IMR-90 (cell line): ENCODE results near the gene STMN3. TPM values are rescaled to one million over a fixed set of nuclear protein-coding genes. Genes with fewer than 3 reads are reported as not detected.
A peak's percentile ranks its signal among the peaks of the same experiment; 100 is the strongest.

Experiments
- ATAC-seq: fragments of 200-7000 bp; cut with Tn5 transposase; 2 replicates; pipeline ENCODE4 v1.9.1; 2020; ENCODE audit warnings: low read depth, mild to moderate bottlenecking, moderate library complexity
- BruUV-seq: library from RNA; stranded (reverse); fragments of 400-500 nt; replicated peaks from 2 replicates; lab custom pipeline; 2021; lab: Mats Ljungman, UMichigan
- CTCF ChIA-PET: fragments of 300-600 bp; formaldehyde crosslinking; extraction: SDS; loops from one replicate; lab custom pipeline; 2021; ENCODE audit warnings: antibody characterized with exemption; lab: Yijun Ruan, JAX
- POLR2A ChIA-PET: fragments of 300-600 bp; sonication (Branson Sonifier 250); formaldehyde crosslinking; loops from one replicate; lab custom pipeline; 2022; ENCODE audit warnings: antibody characterized with exemption; ENCODE audit not compliant: unreplicated experiment; lab: Charles Lee
- DNase-seq: peaks from one replicate; pipeline ENCODE4 v3.0.0; 2013
- H2AFZ ChIP-seq: replicated peaks from 2 replicates; pipeline ENCODE3; 2013; ENCODE audit warnings: low read length, mild to moderate bottlenecking; ENCODE audit not compliant: poor library complexity
- H2AK5ac ChIP-seq: 2 replicates; pipeline ENCODE4 v1.6.1; 2013; ENCODE audit warnings: low read depth, low read length, inconsistent platforms
- H2AK9ac ChIP-seq: replicated peaks from 2 replicates; pipeline ENCODE3; 2013; ENCODE audit warnings: mild to moderate bottlenecking, low read depth, low read length, moderate library complexity; ENCODE audit not compliant: poor library complexity
- H2BK120ac ChIP-seq: 2 replicates; pipeline ENCODE4 v1.6.1; 2013; ENCODE audit warnings: low read depth, low read length, inconsistent platforms
- H2BK15ac ChIP-seq: 3 replicates; pipeline ENCODE4 v1.6.1; 2013; ENCODE audit warnings: low read depth, low read length, inconsistent platforms
- H2BK20ac ChIP-seq: 2 replicates; pipeline ENCODE4 v1.6.1; 2013; ENCODE audit warnings: low read depth, mild to moderate bottlenecking, inconsistent platforms, low read length, moderate library complexity
- H2BK5ac ChIP-seq: 2 replicates; pipeline ENCODE4 v1.6.1; 2013; ENCODE audit warnings: mild to moderate bottlenecking, low read depth, low read length, inconsistent platforms; ENCODE audit not compliant: poor library complexity, severe bottlenecking
- H3K14ac ChIP-seq: replicated peaks from 2 replicates; pipeline ENCODE4 v1.6.1; 2013; ENCODE audit warnings: low read depth, low read length, inconsistent platforms
- H3K18ac ChIP-seq: 2 replicates; pipeline ENCODE4 v1.6.1; 2013; ENCODE audit warnings: low read depth, low read length, control low read depth
- H3K23ac ChIP-seq: 2 replicates; pipeline ENCODE4 v1.6.1; 2013; ENCODE audit warnings: low read depth, low read length, inconsistent platforms
- H3K27ac ChIP-seq: 2 replicates; pipeline ENCODE4 v1.5.1; 2013; ENCODE audit warnings: mild to moderate bottlenecking, control low read depth, low read length; ENCODE audit not compliant: insufficient read depth
- H3K27me3 ChIP-seq: 2 replicates; pipeline ENCODE4 v1.6.1; 2013; ENCODE audit warnings: low read length; ENCODE audit not compliant: control insufficient read depth, insufficient read depth
- H3K36me3 ChIP-seq: 2 replicates; pipeline ENCODE4 v1.6.1; 2013; ENCODE audit warnings: low read length, mixed read lengths; ENCODE audit not compliant: control insufficient read depth, insufficient read depth
- H3K4ac ChIP-seq: 2 replicates; pipeline ENCODE4 v1.6.1; 2013; ENCODE audit warnings: low read depth, low read length, inconsistent platforms
- H3K4me1 ChIP-seq: 2 replicates; pipeline ENCODE4 v1.6.1; 2013; ENCODE audit warnings: low read length, mixed read lengths; ENCODE audit not compliant: control insufficient read depth, insufficient read depth
- H3K4me2 ChIP-seq: 2 replicates; pipeline ENCODE4 v1.6.1; 2013; ENCODE audit warnings: low read depth, mild to moderate bottlenecking, control low read depth, low read length, moderate library complexity
- H3K4me3 ChIP-seq: 2 replicates; pipeline ENCODE4 v1.5.1; 2013; ENCODE audit warnings: low read depth, mild to moderate bottlenecking, control low read depth, low read length, moderate library complexity; ENCODE audit not compliant: insufficient read depth
- H3K56ac ChIP-seq: 2 replicates; pipeline ENCODE4 v1.6.1; 2013; ENCODE audit warnings: low read length, inconsistent platforms; ENCODE audit not compliant: insufficient read depth; ENCODE audit errors: extremely low read depth
- H3K79me1 ChIP-seq, 2 experiments: 2 replicates each; pipeline ENCODE4 v1.6.1; 2013; ENCODE audit warnings: low read length in 2 of 2, inconsistent platforms in 1 of 2, low read depth in 1 of 2
- H3K9ac ChIP-seq: 2 replicates; pipeline ENCODE4 v1.6.1; 2013; ENCODE audit warnings: low read depth, low read length, control low read depth
- H3K9me1 ChIP-seq: 2 replicates; pipeline ENCODE4 v1.6.1; 2013; ENCODE audit warnings: low read length, inconsistent platforms; ENCODE audit not compliant: insufficient read depth
- H3K9me3 ChIP-seq: 2 replicates; pipeline ENCODE4 v1.6.1; 2013; ENCODE audit warnings: low read length; ENCODE audit not compliant: control insufficient read depth, insufficient read depth
- H4K20me1 ChIP-seq: 2 replicates; pipeline ENCODE4 v1.6.1; 2013; ENCODE audit warnings: low read length, inconsistent platforms; ENCODE audit not compliant: insufficient read depth
- H4K5ac ChIP-seq: 2 replicates; pipeline ENCODE4 v1.6.1; 2013; ENCODE audit warnings: mild to moderate bottlenecking, low read depth, low read length, control low read depth
- H4K8ac ChIP-seq, 2 experiments: 2 replicates each; pipeline ENCODE4 v1.6.1; 2013; ENCODE audit warnings: low read depth in 2 of 2, low read length in 2 of 2, control low read depth in 1 of 2, inconsistent platforms in 1 of 2
- H4K91ac ChIP-seq: 2 replicates; pipeline ENCODE4 v1.6.1; 2013; ENCODE audit warnings: low read depth, low read length, inconsistent platforms; ENCODE audit not compliant: insufficient read depth
- BHLHE40 ChIP-seq: fragments of 150-350 bp; IDR thresholded peaks from 2 replicates; pipeline ENCODE4 v1.6.1; 2016; ENCODE audit warnings: mild to moderate bottlenecking, low read depth, low read length
- CEBPB ChIP-seq: IDR thresholded peaks from 2 replicates; pipeline ENCODE4 v1.6.1; 2012; ENCODE audit warnings: low read depth, low read length, improper control_type of control experiment
- CHD1 ChIP-seq: IDR thresholded peaks from 2 replicates; pipeline ENCODE4 v1.6.1; 2012; ENCODE audit warnings: low read depth, low read length, improper control_type of control experiment
- FOS ChIP-seq: fragments of 150-350 bp; IDR thresholded peaks from 2 replicates; pipeline ENCODE4 v1.6.1; 2016; ENCODE audit warnings: low read depth, low read length
- MAFK ChIP-seq: IDR thresholded peaks from 2 replicates; pipeline ENCODE4 v1.6.1; 2012; ENCODE audit warnings: low read depth, low read length, improper control_type of control experiment
- NFE2L2 ChIP-seq: fragments of 150-350 bp; IDR thresholded peaks from 2 replicates; pipeline ENCODE4 v1.6.1; 2016; ENCODE audit warnings: low read depth, mild to moderate bottlenecking, low read length
- POLR2A ChIP-seq: IDR thresholded peaks from 2 replicates; pipeline ENCODE4 v1.6.1; 2012; ENCODE audit warnings: mild to moderate bottlenecking, low read depth, low read length
- RFX5 ChIP-seq: IDR thresholded peaks from 2 replicates; pipeline ENCODE4 v1.8.0; 2012; ENCODE audit warnings: low read depth, mild to moderate bottlenecking, low read length, moderate library complexity
- SMC3 ChIP-seq: fragments of 150-350 bp; IDR thresholded peaks from 2 replicates; pipeline ENCODE4 v1.6.1; 2016; ENCODE audit warnings: low read depth, mild to moderate bottlenecking, antibody characterized with exemption, low read length, moderate library complexity
- WGBS, 2 experiments: methylation state at CpG; one replicate each; pipeline versions ENCODE4 v1.1.5 to v1.1.7; 2013; ENCODE audit warnings: missing lambda C conversion rate in 2 of 2; ENCODE audit not compliant: insufficient read length in 1 of 2; ENCODE audit errors: extremely low coverage in 2 of 2; 5-methylcytosine and 5-hydroxymethylcytosine counted together
- dilution Hi-C: fragments of 300-500 bp; cut with HindIII; formaldehyde crosslinking; loops from one replicate; pipeline ENCODE4 v1.14.3; 2018; ENCODE audit warnings: low sequenced_read_pairs; ENCODE audit not compliant: unreplicated experiment
- in situ Hi-C: fragments of 300-500 bp; cut with MboI; formaldehyde crosslinking; loops from 3 replicates; pipeline ENCODE4 v1.14.3; 2019; ENCODE audit warnings: low sequenced_read_pairs, inconsistent platforms, mixed read lengths
- intact Hi-C: fragments of 100-400 bp; cut with micrococcal nuclease; formaldehyde crosslinking; loops from 2 replicates; pipeline ENCODE4 v1.10.0; 2022
- polyA plus RNA-seq, 3 experiments: library from polyadenylated mRNA; depleted of rRNA; stranded (reverse); fragments of >200 nt; gene quantifications; 2 replicates each; pipeline ENCODE4 v1.2.3, GENCODE V29; 2012; ENCODE audit warnings: low replicate concordance in 1 of 3
- total RNA-seq: library from RNA; depleted of rRNA; stranded (reverse); fragments of >200 nt; gene quantifications from 2 replicates; pipeline ENCODE4 v1.2.3, GENCODE V29; 2012
- TF ChIP-seq, protein P1 (sequence below): fragments of 150-350 bp; IDR thresholded peaks from 2 replicates; pipeline ENCODE4 v1.6.1; 2017; ENCODE audit warnings: mild to moderate bottlenecking, antibody characterized with exemption, low read length, low read depth
- TF ChIP-seq, protein P2 (sequence below): fragments of 150-350 bp; IDR thresholded peaks from 2 replicates; pipeline ENCODE4 v1.6.1; 2016; ENCODE audit warnings: low read depth, mild to moderate bottlenecking, low read length, moderate library complexity, borderline replicate concordance
- TF ChIP-seq, protein P3 (sequence below): conservative IDR thresholded peaks from 2 replicates; pipeline ENCODE4 v1.5.1; 2012; ENCODE audit warnings: mild to moderate bottlenecking, low read depth, low read length, improper control_type of control experiment

Gene STMN3
- total and polyA plus RNA-seq, 2 of the 4 experiments (the other 2 are of a cell fraction) = 20.3 to 62.3 TPM

DNA sequence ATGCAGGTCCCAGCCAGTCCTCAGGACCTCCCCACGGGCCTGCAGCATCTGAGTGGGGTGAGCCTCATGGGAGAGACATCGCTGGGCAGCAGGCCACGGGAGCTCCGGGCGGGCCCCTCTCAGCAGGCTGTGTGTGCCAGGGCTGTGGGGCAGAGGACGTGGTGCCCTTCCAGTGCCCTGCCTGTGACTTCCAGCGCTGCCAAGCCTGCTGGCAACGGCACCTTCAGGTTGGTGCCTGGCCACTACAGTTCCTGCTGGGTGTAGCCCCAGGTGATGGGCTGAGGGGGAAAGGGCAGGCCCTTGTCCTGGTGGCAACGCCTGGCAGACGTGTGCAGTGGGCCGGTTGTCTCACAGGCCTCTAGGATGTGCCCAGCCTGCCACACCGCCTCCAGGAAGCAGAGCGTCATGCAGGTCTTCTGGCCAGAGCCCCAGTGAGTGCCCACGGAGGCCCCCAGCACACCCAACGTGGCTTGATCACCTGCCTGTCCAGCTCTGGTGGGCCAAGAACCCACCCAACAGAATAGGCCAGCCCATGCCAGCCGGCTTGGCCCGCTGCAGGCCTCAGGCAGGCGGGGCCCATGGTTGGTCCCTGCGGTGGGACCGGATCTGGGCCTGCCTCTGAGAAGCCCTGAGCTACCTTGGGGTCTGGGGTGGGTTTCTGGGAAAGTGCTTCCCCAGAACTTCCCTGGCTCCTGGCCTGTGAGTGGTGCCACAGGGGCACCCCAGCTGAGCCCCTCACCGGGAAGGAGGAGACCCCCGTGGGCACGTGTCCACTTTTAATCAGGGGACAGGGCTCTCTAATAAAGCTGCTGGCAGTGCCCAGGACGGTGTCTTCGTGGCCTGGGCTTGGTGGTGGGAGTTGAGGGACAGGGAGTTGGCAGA lies 42.4 kb upstream of the STMN3 start:
- BruUV-seq = no TSS peak
- H3K9ac ChIP-seq = no peak overlapping the region
- peaks cover 11 to 40% of the 10 kb centered on the region in 2 experiments; a peak in 3 of 4 replicates for H3K79me1 ChIP-seq
- H4K20me1 ChIP-seq = no peaks in the 10 kb centered on the region
- no peak for ATAC-seq
- no peak overlapping the region for H3K4me3 ChIP-seq
- dilution Hi-C loops = no loop called here
- H3K4ac ChIP-seq = no peak overlapping the region
- ChIA-PET POLR2A (interaction anchor here (1.2 kb wide), 1 partner anchor 12 kb away, joined by 4 read pairs; the partner anchor contains the start of genes ARFRP1 and ZGPAT), CTCF (no interaction called here)
- no peak overlapping the region for H3K23ac ChIP-seq
- peak overlapping the region; percentile 7 for H2BK5ac ChIP-seq
- H2BK15ac ChIP-seq = no peak overlapping the region
- no peak overlapping the region for H4K5ac ChIP-seq
- no peak overlapping the region for H3K56ac ChIP-seq
- peak overlapping the region; percentile 77 for H2AK9ac ChIP-seq
- 95% methylated on average over 9 of the region's 25 CpGs; no CpG with 5 or more reads in 1 of the 2 experiments for WGBS, 2 experiments
- H3K4me1 ChIP-seq = peaks cover 22% of the 10 kb centered on the region
- H3K9me3 ChIP-seq = no peaks in the 10 kb centered on the region
- H3K36me3 ChIP-seq = peaks cover 10% of the 10 kb centered on the region; the same call in 1 of the 2 replicates
- no peak overlapping the region for H4K91ac ChIP-seq
- H3K27me3 ChIP-seq = no peaks in the 10 kb centered on the region
- H3K18ac ChIP-seq = no peak overlapping the region
- TF ChIP-seq CEBPB = no peak
- TF ChIP-seq POLR2A = no peak
- TF ChIP-seq BHLHE40 = no peak
- TF ChIP-seq, protein P1, sequence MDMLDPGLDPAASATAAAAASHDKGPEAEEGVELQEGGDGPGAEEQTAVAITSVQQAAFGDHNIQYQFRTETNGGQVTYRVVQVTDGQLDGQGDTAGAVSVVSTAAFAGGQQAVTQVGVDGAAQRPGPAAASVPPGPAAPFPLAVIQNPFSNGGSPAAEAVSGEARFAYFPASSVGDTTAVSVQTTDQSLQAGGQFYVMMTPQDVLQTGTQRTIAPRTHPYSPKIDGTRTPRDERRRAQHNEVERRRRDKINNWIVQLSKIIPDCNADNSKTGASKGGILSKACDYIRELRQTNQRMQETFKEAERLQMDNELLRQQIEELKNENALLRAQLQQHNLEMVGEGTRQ = no peak
- no peak for TF ChIP-seq RFX5
- no peak for TF ChIP-seq MAFK
- TF ChIP-seq, protein P2, sequence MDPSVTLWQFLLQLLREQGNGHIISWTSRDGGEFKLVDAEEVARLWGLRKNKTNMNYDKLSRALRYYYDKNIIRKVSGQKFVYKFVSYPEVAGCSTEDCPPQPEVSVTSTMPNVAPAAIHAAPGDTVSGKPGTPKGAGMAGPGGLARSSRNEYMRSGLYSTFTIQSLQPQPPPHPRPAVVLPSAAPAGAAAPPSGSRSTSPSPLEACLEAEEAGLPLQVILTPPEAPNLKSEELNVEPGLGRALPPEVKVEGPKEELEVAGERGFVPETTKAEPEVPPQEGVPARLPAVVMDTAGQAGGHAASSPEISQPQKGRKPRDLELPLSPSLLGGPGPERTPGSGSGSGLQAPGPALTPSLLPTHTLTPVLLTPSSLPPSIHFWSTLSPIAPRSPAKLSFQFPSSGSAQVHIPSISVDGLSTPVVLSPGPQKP = no peak
- TF ChIP-seq, protein P3, sequence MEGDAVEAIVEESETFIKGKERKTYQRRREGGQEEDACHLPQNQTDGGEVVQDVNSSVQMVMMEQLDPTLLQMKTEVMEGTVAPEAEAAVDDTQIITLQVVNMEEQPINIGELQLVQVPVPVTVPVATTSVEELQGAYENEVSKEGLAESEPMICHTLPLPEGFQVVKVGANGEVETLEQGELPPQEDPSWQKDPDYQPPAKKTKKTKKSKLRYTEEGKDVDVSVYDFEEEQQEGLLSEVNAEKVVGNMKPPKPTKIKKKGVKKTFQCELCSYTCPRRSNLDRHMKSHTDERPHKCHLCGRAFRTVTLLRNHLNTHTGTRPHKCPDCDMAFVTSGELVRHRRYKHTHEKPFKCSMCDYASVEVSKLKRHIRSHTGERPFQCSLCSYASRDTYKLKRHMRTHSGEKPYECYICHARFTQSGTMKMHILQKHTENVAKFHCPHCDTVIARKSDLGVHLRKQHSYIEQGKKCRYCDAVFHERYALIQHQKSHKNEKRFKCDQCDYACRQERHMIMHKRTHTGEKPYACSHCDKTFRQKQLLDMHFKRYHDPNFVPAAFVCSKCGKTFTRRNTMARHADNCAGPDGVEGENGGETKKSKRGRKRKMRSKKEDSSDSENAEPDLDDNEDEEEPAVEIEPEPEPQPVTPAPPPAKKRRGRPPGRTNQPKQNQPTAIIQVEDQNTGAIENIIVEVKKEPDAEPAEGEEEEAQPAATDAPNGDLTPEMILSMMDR = no peak
- no peak for TF ChIP-seq NFE2L2
- TF ChIP-seq SMC3 = no peak
- TF ChIP-seq CHD1 = no peak
- no peak for TF ChIP-seq FOS
- peak overlapping the region; percentile 14 for H2AFZ ChIP-seq
- H3K27ac ChIP-seq = no peak overlapping the region
- H2BK20ac ChIP-seq = no peak overlapping the region
- intact Hi-C loops = no loop called here
- H2AK5ac ChIP-seq = no peak overlapping the region; the same call in 1 of the 2 replicates
- no peaks in the 10 kb centered on the region for H3K9me1 ChIP-seq
- in situ Hi-C loops = no loop called here
- no peak for DNase-seq
- H2BK120ac ChIP-seq = no peak overlapping the region
- H3K14ac ChIP-seq = no peak overlapping the region
- H3K4me2 ChIP-seq = no peak overlapping the region
- peak overlapping the region in 1 of 2 experiments; percentile 29; a peak in 1 of 4 replicates for H4K8ac ChIP-seq
